ENCODE data around the gene EGFLAM. TPM values are rescaled to one million over a fixed set of nuclear protein-coding genes. Genes with fewer than 3 reads are reported as not detected.
A peak's percentile ranks its signal among the peaks of the same experiment; 100 is the strongest.

Gene EGFLAM
- total and polyA plus RNA-seq, 9 of the 15 experiments (the other 6 are each of a cell fraction or from before 2014, with no cell fraction given), result 0.09 to 2.5 (median 1.0) TPM

DNA sequence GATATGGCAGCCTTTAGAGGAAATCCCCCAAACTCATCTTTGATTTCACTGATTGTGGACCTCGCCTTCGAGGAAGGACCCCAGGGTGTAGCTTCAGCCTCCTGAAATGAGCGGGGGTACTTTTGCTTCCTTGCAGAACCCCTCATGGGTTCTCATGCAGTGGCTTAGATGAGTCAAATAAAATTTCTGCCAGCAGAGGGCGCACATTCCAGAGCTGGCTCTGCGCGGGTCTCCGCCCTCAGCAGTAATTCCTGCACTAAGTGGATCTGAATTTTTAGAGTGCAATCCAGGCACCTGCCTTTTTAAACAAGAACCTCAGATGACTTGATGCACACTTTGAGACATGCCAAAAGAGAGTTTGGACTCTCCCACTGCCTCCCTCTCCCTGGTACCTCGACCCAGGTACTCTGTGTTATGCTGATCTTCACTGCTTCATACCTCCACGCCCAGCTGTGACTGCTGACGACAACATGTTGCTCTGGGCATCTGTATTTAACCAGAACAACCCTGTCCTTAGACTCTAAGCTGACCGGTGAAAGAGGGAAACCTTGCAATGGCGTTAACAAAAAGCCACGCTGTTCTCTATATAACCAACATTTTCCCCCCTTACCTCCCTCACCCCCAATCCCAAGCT is 7.3 kb downstream of the EGFLAM start (continued):
- TF ChIP-seq, protein P1, sequence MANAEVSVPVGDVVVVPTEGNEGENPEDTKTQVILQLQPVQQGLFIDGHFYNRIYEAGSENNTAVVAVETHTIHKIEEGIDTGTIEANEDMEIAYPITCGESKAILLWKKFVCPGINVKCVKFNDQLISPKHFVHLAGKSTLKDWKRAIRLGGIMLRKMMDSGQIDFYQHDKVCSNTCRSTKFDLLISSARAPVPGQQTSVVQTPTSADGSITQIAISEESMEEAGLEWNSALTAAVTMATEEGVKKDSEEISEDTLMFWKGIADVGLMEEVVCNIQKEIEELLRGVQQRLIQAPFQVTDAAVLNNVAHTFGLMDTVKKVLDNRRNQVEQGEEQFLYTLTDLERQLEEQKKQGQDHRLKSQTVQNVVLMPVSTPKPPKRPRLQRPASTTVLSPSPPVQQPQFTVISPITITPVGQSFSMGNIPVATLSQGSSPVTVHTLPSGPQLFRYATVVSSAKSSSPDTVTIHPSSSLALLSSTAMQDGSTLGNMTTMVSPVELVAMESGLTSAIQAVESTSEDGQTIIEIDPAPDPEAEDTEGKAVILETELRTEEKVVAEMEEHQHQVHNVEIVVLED (CRISPR knock-in tag; IDR thresholded peaks at IDR 0.05), result no peak
- no peak for TF ChIP-seq RFX7 (CRISPR knock-in tag; IDR thresholded peaks at IDR 0.05)
- TF ChIP-seq ATF7 (IDR thresholded peaks at IDR 0.05), result 0 out of 2 replicates have a peak, but pooled peaks have one; percentile 21
- no peak for TF ChIP-seq HMGXB4 (CRISPR knock-in tag; IDR thresholded peaks at IDR 0.05)
- no peak for TF ChIP-seq CHAMP1 (IDR thresholded peaks at IDR 0.05)
- TF ChIP-seq ZNF699 (CRISPR knock-in tag; IDR thresholded peaks at IDR 0.05; ENCODE audit: insufficient replicate concordance), result no peak
- TF ChIP-seq, protein P2, sequence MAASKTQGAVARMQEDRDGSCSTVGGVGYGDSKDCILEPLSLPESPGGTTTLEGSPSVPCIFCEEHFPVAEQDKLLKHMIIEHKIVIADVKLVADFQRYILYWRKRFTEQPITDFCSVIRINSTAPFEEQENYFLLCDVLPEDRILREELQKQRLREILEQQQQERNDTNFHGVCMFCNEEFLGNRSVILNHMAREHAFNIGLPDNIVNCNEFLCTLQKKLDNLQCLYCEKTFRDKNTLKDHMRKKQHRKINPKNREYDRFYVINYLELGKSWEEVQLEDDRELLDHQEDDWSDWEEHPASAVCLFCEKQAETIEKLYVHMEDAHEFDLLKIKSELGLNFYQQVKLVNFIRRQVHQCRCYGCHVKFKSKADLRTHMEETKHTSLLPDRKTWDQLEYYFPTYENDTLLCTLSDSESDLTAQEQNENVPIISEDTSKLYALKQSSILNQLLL (CRISPR knock-in tag; IDR thresholded peaks at IDR 0.05; ENCODE audit: borderline replicate concordance), result no peak
- TF ChIP-seq ELF2 (CRISPR knock-in tag; IDR thresholded peaks at IDR 0.05), result no peak
- TF ChIP-seq, protein P3, sequence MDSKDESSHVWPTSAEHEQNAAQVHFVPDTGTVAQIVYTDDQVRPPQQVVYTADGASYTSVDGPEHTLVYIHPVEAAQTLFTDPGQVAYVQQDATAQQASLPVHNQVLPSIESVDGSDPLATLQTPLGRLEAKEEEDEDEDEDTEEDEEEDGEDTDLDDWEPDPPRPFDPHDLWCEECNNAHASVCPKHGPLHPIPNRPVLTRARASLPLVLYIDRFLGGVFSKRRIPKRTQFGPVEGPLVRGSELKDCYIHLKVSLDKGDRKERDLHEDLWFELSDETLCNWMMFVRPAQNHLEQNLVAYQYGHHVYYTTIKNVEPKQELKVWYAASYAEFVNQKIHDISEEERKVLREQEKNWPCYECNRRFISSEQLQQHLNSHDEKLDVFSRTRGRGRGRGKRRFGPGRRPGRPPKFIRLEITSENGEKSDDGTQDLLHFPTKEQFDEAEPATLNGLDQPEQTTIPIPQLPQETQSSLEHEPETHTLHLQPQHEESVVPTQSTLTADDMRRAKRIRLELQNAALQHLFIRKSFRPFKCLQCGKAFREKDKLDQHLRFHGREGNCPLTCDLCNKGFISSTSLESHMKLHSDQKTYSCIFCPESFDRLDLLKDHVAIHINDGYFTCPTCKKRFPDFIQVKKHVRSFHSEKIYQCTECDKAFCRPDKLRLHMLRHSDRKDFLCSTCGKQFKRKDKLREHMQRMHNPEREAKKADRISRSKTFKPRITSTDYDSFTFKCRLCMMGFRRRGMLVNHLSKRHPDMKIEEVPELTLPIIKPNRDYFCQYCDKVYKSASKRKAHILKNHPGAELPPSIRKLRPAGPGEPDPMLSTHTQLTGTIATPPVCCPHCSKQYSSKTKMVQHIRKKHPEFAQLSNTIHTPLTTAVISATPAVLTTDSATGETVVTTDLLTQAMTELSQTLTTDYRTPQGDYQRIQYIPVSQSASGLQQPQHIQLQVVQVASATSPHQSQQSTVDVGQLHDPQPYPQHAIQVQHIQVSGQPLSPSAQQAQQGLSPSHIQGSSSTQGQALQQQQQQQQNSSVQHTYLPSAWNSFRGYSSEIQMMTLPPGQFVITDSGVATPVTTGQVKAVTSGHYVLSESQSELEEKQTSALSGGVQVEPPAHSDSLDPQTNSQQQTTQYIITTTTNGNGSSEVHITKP (IDR thresholded peaks at IDR 0.05; ENCODE audit: partially characterized antibody), result no peak
- 0 out of 4 replicates have a peak, but pooled peaks of 1 of the 2 experiments have one; percentile 10 for TF ChIP-seq RCOR1 (IDR thresholded peaks at IDR 0.05; ENCODE audit: borderline replicate concordance in 1 of 2, low read depth in 2 of 2, low read length in 2 of 2)
- no peak for TF ChIP-seq RNF219 (CRISPR knock-in tag; IDR thresholded peaks at IDR 0.05)
- TF ChIP-seq ESRRB (CRISPR knock-in tag; IDR thresholded peaks at IDR 0.05; ENCODE audit: borderline replicate concordance), result no peak
- TF ChIP-seq ZNF133 (CRISPR knock-in tag; IDR thresholded peaks at IDR 0.05), result no peak

Data from K562 (cell line).